K562 (cell line): Measurements from ENCODE around the gene CLPSL2. TPM values are rescaled to one million over a fixed set of nuclear protein-coding genes. Genes with fewer than 3 reads are reported as not detected.

Source experiments
- ARNT ChIP-seq, 2 experiments: fragments of 450-650 bp; IDR thresholded peaks; 2 replicates each; pipeline ENCODE4 v1.6.1; 2016; ENCODE audit warnings: mild to moderate bottlenecking in 1 of 2
- ATF1 ChIP-seq, 2 experiments: fragments of 450-650 bp in 1 of 2; IDR thresholded peaks; 2 replicates each; pipeline ENCODE4 v1.6.1; 2016; ENCODE audit warnings: missing compliant biosample characterization in 1 of 2, missing genetic modification characterization in 1 of 2
- BHLHE40 ChIP-seq: IDR thresholded peaks from 2 replicates; pipeline ENCODE4 v1.6.1; 2011; ENCODE audit warnings: low read length, improper control_type of control experiment
- CBFA2T2 ChIP-seq: fragments of 450-650 bp; conservative IDR thresholded peaks from 2 replicates; pipeline ENCODE4 v1.6.1; 2017; ENCODE audit warnings: mild to moderate bottlenecking
- CBX2 ChIP-seq: fragments of 200-600 bp; sonication (generic); IDR thresholded peaks from one replicate; pipeline ENCODE4 v1.6.1; 2012; ENCODE audit warnings: mild to moderate bottlenecking, low read length, inconsistent platforms; ENCODE audit not compliant: insufficient read depth, poor library complexity, severe bottlenecking
- CCNT2 ChIP-seq: IDR thresholded peaks from 2 replicates; pipeline ENCODE4 v1.6.1; 2011; ENCODE audit warnings: borderline replicate concordance, low read depth, mild to moderate bottlenecking, moderate library complexity, mixed read lengths, low read length; ENCODE audit not compliant: insufficient read length; ENCODE audit errors: extremely low read depth
- ELF4 ChIP-seq: fragments of 450-650 bp; formaldehyde crosslinking; IDR thresholded peaks from 2 replicates; pipeline ENCODE4 v1.4.0; 2022; ENCODE audit warnings: missing genetic modification characterization
- FOXA3 ChIP-seq, 2 experiments: fragments of 450-650 bp in 1 of 2; sonication (generic) in 1 of 2; formaldehyde crosslinking; IDR thresholded peaks in 1 of 2; conservative IDR thresholded peaks in 1 of 2; 2 replicates each; pipeline versions ENCODE4 v1.4.0 to v1.8.0; 2020 to 2022; ENCODE audit warnings: mild to moderate bottlenecking in 2 of 2, missing genetic modification reagents in 1 of 2
- HDAC8 ChIP-seq: fragments of 450-650 bp; IDR thresholded peaks from 2 replicates; pipeline ENCODE4 v1.6.1; 2016; ENCODE audit warnings: mild to moderate bottlenecking, missing genetic modification characterization, moderate library complexity, missing compliant biosample characterization
- HEY1 ChIP-seq: fragments of 250-450 bp; sonication (Bioruptor Pico); IDR thresholded peaks from 2 replicates; pipeline ENCODE4 v1.5.0; 2020; ENCODE audit warnings: mild to moderate bottlenecking, moderate library complexity, borderline replicate concordance
- KAT7 ChIP-seq: sonication (generic); formaldehyde crosslinking; IDR thresholded peaks from 2 replicates; pipeline ENCODE4 v1.8.0; 2022; ENCODE audit warnings: missing genetic modification reagents, mild to moderate bottlenecking, borderline replicate concordance
- NEUROD1 ChIP-seq: fragments of 150-350 bp; IDR thresholded peaks from 2 replicates; pipeline ENCODE4 v1.6.1; 2014; ENCODE audit warnings: borderline replicate concordance, low read length, low read depth; ENCODE audit not compliant: partially characterized antibody
- NKRF ChIP-seq: fragments of 450-650 bp; IDR thresholded peaks from 2 replicates; pipeline ENCODE4 v1.6.1; 2016; ENCODE audit warnings: borderline replicate concordance
- POLR2AphosphoS5 ChIP-seq: IDR thresholded peaks from 2 replicates; pipeline ENCODE4 v1.6.1; 2011; ENCODE audit warnings: mild to moderate bottlenecking, low read depth, low read length, moderate library complexity; ENCODE audit not compliant: control insufficient read depth, insufficient read depth
- PTRF ChIP-seq: fragments of 450-650 bp; IDR thresholded peaks from 2 replicates; pipeline ENCODE4 v1.6.1; 2016; ENCODE audit warnings: mild to moderate bottlenecking, missing genetic modification characterization, missing compliant biosample characterization
- SIN3A ChIP-seq, 2 experiments: fragments of 150-350 bp in 1 of 2; IDR thresholded peaks; 2 replicates each; pipeline ENCODE4 v1.6.1; 2011 to 2016; ENCODE audit warnings: borderline replicate concordance in 2 of 2, low read depth in 2 of 2, low read length in 2 of 2, mild to moderate bottlenecking in 2 of 2, moderate library complexity in 2 of 2; ENCODE audit not compliant: control insufficient read depth in 1 of 2
- SRSF9 ChIP-seq: fragments of 200-400 bp; formaldehyde crosslinking; IDR thresholded peaks from 2 replicates; pipeline ENCODE4 v1.6.1; 2017; ENCODE audit warnings: low read depth, low read length, borderline replicate concordance
- THAP12 ChIP-seq: fragments of 250-450 bp; sonication (Bioruptor Pico); IDR thresholded peaks from 2 replicates; pipeline ENCODE4 v1.9.0; 2021; ENCODE audit warnings: mild to moderate bottlenecking, inconsistent platforms
- ZNF584 ChIP-seq: fragments of 200-800 bp; sonication (Bioruptor generic); IDR thresholded peaks from 2 replicates; pipeline ENCODE4 v1.6.1; 2016; ENCODE audit warnings: low read depth, mild to moderate bottlenecking, missing genetic modification characterization, missing compliant biosample characterization
- polyA plus RNA-seq, 8 experiments: library from polyadenylated mRNA; depleted of rRNA in 4 of 8; stranded (reverse) in 5 of 8; unstranded in 3 of 8; fragments of >200 nt; fragmentation: Nextera tagmentation in 2 of 8; fragmentation: Illumina TruSeq in 1 of 8; extraction: Ambion mirVana in 2 of 8; extraction: Trizol in 1 of 8; gene quantifications; 2 replicates each; pipeline versions ENCODE4 v1.2.1 to v1.2.3, GENCODE V29; 2011 to 2014; ENCODE audit warnings: inconsistent platforms in 1 of 8, missing spikeins in 1 of 8
- total RNA-seq, 7 experiments: library from RNA; depleted of rRNA in 6 of 7; stranded (reverse); fragments of >200 nt in 6 of 7; fragmentation: Illumina TruSeq in 2 of 7; extraction: Trizol in 2 of 7; gene quantifications; 2 replicates each; pipeline versions ENCODE4 v1.2.1 to v1.2.3, GENCODE V29; 2011 to 2021; ENCODE audit warnings: low replicate concordance in 1 of 7
- TF ChIP-seq, protein P1 (sequence below): fragments of 250-450 bp; sonication (Bioruptor Pico); IDR thresholded peaks from 2 replicates; pipeline ENCODE4 v1.5.1; 2021; ENCODE audit warnings: mild to moderate bottlenecking

Gene CLPSL2
- total and polyA plus RNA-seq, 9 of the 15 experiments (the other 6 are each of a cell fraction or from before 2014, with no cell fraction given), result not detected

GRCh38 chr6:35731736-35732532 lies 44.5 kb upstream of the CLPSL2 start (continued):
- TF ChIP-seq HEY1 (CRISPR knock-in tag), result no peak
- peak; percentile 3 for TF ChIP-seq NEUROD1
- TF ChIP-seq KAT7 (CRISPR knock-in tag), result 0 out of 2 replicates have a peak, but pooled peaks have one; percentile 82
- TF ChIP-seq BHLHE40, result peak; percentile 94
- TF ChIP-seq CBFA2T2, result peak; percentile 19; the same call in 1 of the 2 replicates
- TF ChIP-seq SIN3A (IDR thresholded peaks at IDR 0.05; ENCODE audit: borderline replicate concordance in 2 of 2, control insufficient read depth in 1 of 2, low read depth in 2 of 2, low read length in 2 of 2), result peak in 1 of 2 experiments; percentile 72; a peak in 2 of 4 replicates
- no peak for TF ChIP-seq PTRF (tag)
- TF ChIP-seq ZNF584, result 0 out of 2 replicates have a peak, but pooled peaks have one; percentile 10
- TF ChIP-seq CCNT2, result peak; percentile 97
- peak; percentile 60; the same call in 1 of the 2 replicates for TF ChIP-seq POLR2AphosphoS5
- peak; percentile 72; the same call in 1 of the 2 replicates for TF ChIP-seq THAP12 (CRISPR knock-in tag)
- no peak for TF ChIP-seq SRSF9
- TF ChIP-seq FOXA3 (CRISPR knock-in tag; conservative IDR thresholded peaks at IDR 0.05 in 1 of 2, IDR thresholded peaks at IDR 0.05 in 1 of 2), result peak in 1 of 2 experiments; percentile 78; a peak in 2 of 4 replicates
- no peak for TF ChIP-seq ELF4
- peak in 1 of 2 experiments; percentile 21; a peak in 1 of 4 replicates for TF ChIP-seq ARNT (IDR thresholded peaks at IDR 0.05)
- no peak for TF ChIP-seq CBX2
- peak; percentile 87 for TF ChIP-seq NKRF
- TF ChIP-seq, protein P1, sequence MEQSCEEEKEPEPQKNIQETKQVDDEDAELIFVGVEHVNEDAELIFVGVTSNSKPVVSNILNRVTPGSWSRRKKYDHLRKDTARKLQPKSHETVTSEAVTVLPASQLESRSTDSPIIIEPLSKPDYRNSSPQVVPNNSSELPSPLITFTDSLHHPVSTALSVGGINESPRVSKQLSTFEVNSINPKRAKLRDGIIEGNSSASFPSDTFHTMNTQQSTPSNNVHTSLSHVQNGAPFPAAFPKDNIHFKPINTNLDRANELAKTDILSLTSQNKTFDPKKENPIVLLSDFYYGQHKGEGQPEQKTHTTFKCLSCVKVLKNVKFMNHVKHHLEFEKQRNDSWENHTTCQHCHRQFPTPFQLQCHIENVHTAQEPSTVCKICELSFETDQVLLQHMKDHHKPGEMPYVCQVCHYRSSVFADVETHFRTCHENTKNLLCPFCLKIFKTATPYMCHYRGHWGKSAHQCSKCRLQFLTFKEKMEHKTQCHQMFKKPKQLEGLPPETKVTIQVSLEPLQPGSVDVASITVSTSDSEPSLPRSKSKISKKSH (CRISPR knock-in tag), result no peak
- TF ChIP-seq HDAC8 (tag), result 0 out of 2 replicates have a peak, but pooled peaks have one; percentile 49
- no peak for TF ChIP-seq ATF1 (CRISPR knock-in tag; IDR thresholded peaks at IDR 0.05)
- peak; percentile 76 for TF ChIP-seq ATF1 (tag; IDR thresholded peaks at IDR 0.05)
